A673 (cell line): ENCODE measurements around the gene MSH2. TPM values are rescaled to one million over a fixed set of nuclear protein-coding genes. Genes with fewer than 3 reads are reported as not detected.
"Not testable (repeated sequence)": the region's sequence is repeated elsewhere in the genome, so short reads cannot be mapped to it uniquely, and the experiment has no call there.

Experiments used
- BruUV-seq: library from RNA; stranded (reverse); fragments of 400-500 nt; replicated peaks from 2 replicates; lab custom pipeline; 2021; lab: Mats Ljungman, UMichigan
- CTCF ChIA-PET: fragments of 300-600 bp; sonication (Branson Sonifier 250); formaldehyde crosslinking; loops from one replicate; lab custom pipeline; 2022; ENCODE audit warnings: antibody characterized with exemption; lab: Charles Lee
- POLR2A ChIA-PET: fragments of 300-600 bp; sonication (Branson Sonifier 250); formaldehyde crosslinking; loops from one replicate; lab custom pipeline; 2022; ENCODE audit warnings: antibody characterized with exemption; ENCODE audit not compliant: low non-redundant PET; lab: Charles Lee
- DNase-seq: peaks from one replicate; pipeline ENCODE4 v3.0.0-alpha.2; 2015; ENCODE audit warnings: low spot score
- H3K27ac ChIP-seq: fragments of 200-600 bp; sonication (generic); 2 replicates; pipeline ENCODE4 v1.5.1; 2016; ENCODE audit warnings: mixed run types, low read depth, mild to moderate bottlenecking, mixed read lengths, antibody characterized with exemption, low read length; ENCODE audit not compliant: poor library complexity, severe bottlenecking
- H3K27me3 ChIP-seq: fragments of 200-600 bp; sonication (generic); replicated peaks from 2 replicates; pipeline ENCODE4 v1.6.1; 2017; ENCODE audit warnings: mixed run types, low read depth, mild to moderate bottlenecking, mixed read lengths, antibody characterized with exemption, low read length; ENCODE audit not compliant: insufficient read depth, poor library complexity
- H3K36me3 ChIP-seq: fragments of 200-600 bp; sonication (generic); 2 replicates; pipeline ENCODE4 v1.6.1; 2016; ENCODE audit warnings: mixed run types, mild to moderate bottlenecking, mixed read lengths, antibody characterized with exemption, low read length; ENCODE audit not compliant: insufficient read depth, poor library complexity, severe bottlenecking
- H3K4me1 ChIP-seq: fragments of 200-600 bp; sonication (generic); 2 replicates; pipeline ENCODE4 v1.6.1; 2017; ENCODE audit warnings: mixed run types, mild to moderate bottlenecking, mixed read lengths, antibody characterized with exemption, low read length; ENCODE audit not compliant: insufficient read depth, poor library complexity, severe bottlenecking
- H3K4me3 ChIP-seq: fragments of 200-600 bp; sonication (generic); 2 replicates; pipeline ENCODE4 v1.5.1; 2016; ENCODE audit warnings: low read depth, mixed run types, mild to moderate bottlenecking, mixed read lengths, low read length; ENCODE audit not compliant: poor library complexity, severe bottlenecking
- H3K9me3 ChIP-seq: fragments of 200-600 bp; sonication (generic); 2 replicates; pipeline ENCODE4 v1.6.1; 2016; ENCODE audit warnings: mixed run types, low read depth, mild to moderate bottlenecking, mixed read lengths, antibody characterized with exemption, low read length; ENCODE audit not compliant: poor library complexity, severe bottlenecking
- CTCF ChIP-seq: fragments of 300-800, 200-600 bp; sonication (generic); conservative IDR thresholded peaks from 2 replicates; pipeline ENCODE4 v1.5.1; 2017; ENCODE audit warnings: low read depth, mild to moderate bottlenecking, antibody characterized with exemption, low read length, moderate library complexity, mixed read lengths
- EZH2 ChIP-seq: fragments of 200-600 bp; sonication (generic); IDR thresholded peaks from 2 replicates; pipeline ENCODE4 v1.6.1; 2017; ENCODE audit warnings: borderline replicate concordance, low read depth, mild to moderate bottlenecking, mixed read lengths, antibody characterized with exemption, low read length; ENCODE audit not compliant: poor library complexity, severe bottlenecking
- intact Hi-C: fragments of 100-400 bp; cut with micrococcal nuclease; formaldehyde crosslinking; loops from one replicate; pipeline ENCODE4 v1.10.0; 2022; ENCODE audit not compliant: unreplicated experiment
- total RNA-seq: library from RNA; stranded (reverse); gene quantifications from 2 replicates; pipeline ENCODE4 v1.2.3, GENCODE V29; 2021

MSH2 gene
- total RNA-seq, 1 experiment from 2014 or later, result 83.7 TPM

- no peaks in the 10 kb centered on the region for H3K4me1 ChIP-seq
- intact Hi-C loops, result no loop called here
- H3K9me3 ChIP-seq, result no peaks in the 10 kb centered on the region
- peak; percentile 15 for DNase-seq
- POLR2A ChIA-PET, result interaction anchor here (0.6 to 0.7 kb wide), 2 partner anchors 73 to 769 kb away, joined by 3 read pairs; no protein-coding TSS in a partner anchor
- H3K4me3 ChIP-seq, result no peak overlapping the region
- no peaks in the 10 kb centered on the region for H3K27me3 ChIP-seq
- H3K27ac ChIP-seq, result no peak overlapping the region
- CTCF ChIA-PET, result interaction anchor here (0.6 kb wide), 1 partner anchor 86 kb away, joined by 3 read pairs; no protein-coding TSS in a partner anchor
- peaks cover 37% of the 10 kb centered on the region for H3K36me3 ChIP-seq
- TF ChIP-seq EZH2 (no peak), CTCF (no peak)
- BruUV-seq, result no TSS peak
Measured at GRCh38 chr2:47422560-47422959, 19.6 kb downstream of the MSH2 start.

GRCh38 chr2:47426786-47427185 is 23.8 kb downstream of the MSH2 start:
- CTCF ChIA-PET, result no interaction called here
- intact Hi-C loops, result no loop called here
- no peak overlapping the region for H3K27ac ChIP-seq
- TF ChIP-seq CTCF (no peak), EZH2 (no peak)
- H3K36me3 ChIP-seq, result peaks cover 33% of the 10 kb centered on the region
- no peaks in the 10 kb centered on the region for H3K4me1 ChIP-seq
- no peaks in the 10 kb centered on the region for H3K27me3 ChIP-seq
- no peaks in the 10 kb centered on the region for H3K9me3 ChIP-seq
- no peak overlapping the region for H3K4me3 ChIP-seq
- no peak for DNase-seq
- POLR2A ChIA-PET, result no interaction called here
- BruUV-seq, result no TSS peak

GRCh38 chr2:47429795-47430194 is 26.8 kb downstream of the MSH2 start:
- Histone ChIP-seq H3K36me3 (peaks cover 20% of the 10 kb centered on the region), H3K27ac (no peak overlapping the region), H3K4me3 (no peak overlapping the region), H3K4me1 (no peaks in the 10 kb centered on the region), H3K9me3 (no peaks in the 10 kb centered on the region), H3K27me3 (no peaks in the 10 kb centered on the region)
- ChIA-PET CTCF (no interaction called here), POLR2A (no interaction called here)
- DNase-seq, result no peak
- intact Hi-C loops, result loop anchor here (10.0 kb wide), 1 partner anchor 675 kb away; no protein-coding TSS in a partner anchor
- BruUV-seq, result no TSS peak
- TF ChIP-seq CTCF, result no peak
- no peak for TF ChIP-seq EZH2

GRCh38 chr2:47433006-47433405 is 30.1 kb downstream of the MSH2 start:
- CTCF ChIA-PET, DNase-seq, H3K4me1 ChIP-seq, H3K9me3 ChIP-seq, BruUV-seq, H3K4me3 ChIP-seq, POLR2A ChIA-PET, H3K27ac ChIP-seq, H3K27me3 ChIP-seq: not testable (repeated sequence)
- peaks cover 31% of the 10 kb centered on the region for H3K36me3 ChIP-seq
- intact Hi-C loops, result loop anchor here (10.0 kb wide), 1 partner anchor 672 kb away; no protein-coding TSS in a partner anchor

- CTCF ChIA-PET, H3K4me1 ChIP-seq, H3K4me3 ChIP-seq, DNase-seq, BruUV-seq, H3K27me3 ChIP-seq, POLR2A ChIA-PET, H3K27ac ChIP-seq, H3K9me3 ChIP-seq: not testable (repeated sequence)
- intact Hi-C loops, result loop anchor here (10.0 kb wide), 1 partner anchor 671 kb away; no protein-coding TSS in a partner anchor
- peaks cover 31% of the 10 kb centered on the region for H3K36me3 ChIP-seq
Measured at GRCh38 chr2:47433445-47433844, 30.5 kb downstream of the MSH2 start.
